ENCODE data around the gene SH3PXD2A. TPM values are rescaled to one million over a fixed set of nuclear protein-coding genes. Genes with fewer than 3 reads are reported as not detected.

Gene SH3PXD2A, protein sequence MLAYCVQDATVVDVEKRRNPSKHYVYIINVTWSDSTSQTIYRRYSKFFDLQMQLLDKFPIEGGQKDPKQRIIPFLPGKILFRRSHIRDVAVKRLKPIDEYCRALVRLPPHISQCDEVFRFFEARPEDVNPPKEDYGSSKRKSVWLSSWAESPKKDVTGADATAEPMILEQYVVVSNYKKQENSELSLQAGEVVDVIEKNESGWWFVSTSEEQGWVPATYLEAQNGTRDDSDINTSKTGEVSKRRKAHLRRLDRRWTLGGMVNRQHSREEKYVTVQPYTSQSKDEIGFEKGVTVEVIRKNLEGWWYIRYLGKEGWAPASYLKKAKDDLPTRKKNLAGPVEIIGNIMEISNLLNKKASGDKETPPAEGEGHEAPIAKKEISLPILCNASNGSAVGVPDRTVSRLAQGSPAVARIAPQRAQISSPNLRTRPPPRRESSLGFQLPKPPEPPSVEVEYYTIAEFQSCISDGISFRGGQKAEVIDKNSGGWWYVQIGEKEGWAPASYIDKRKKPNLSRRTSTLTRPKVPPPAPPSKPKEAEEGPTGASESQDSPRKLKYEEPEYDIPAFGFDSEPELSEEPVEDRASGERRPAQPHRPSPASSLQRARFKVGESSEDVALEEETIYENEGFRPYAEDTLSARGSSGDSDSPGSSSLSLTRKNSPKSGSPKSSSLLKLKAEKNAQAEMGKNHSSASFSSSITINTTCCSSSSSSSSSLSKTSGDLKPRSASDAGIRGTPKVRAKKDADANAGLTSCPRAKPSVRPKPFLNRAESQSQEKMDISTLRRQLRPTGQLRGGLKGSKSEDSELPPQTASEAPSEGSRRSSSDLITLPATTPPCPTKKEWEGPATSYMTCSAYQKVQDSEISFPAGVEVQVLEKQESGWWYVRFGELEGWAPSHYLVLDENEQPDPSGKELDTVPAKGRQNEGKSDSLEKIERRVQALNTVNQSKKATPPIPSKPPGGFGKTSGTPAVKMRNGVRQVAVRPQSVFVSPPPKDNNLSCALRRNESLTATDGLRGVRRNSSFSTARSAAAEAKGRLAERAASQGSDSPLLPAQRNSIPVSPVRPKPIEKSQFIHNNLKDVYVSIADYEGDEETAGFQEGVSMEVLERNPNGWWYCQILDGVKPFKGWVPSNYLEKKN
- 10 to 100 TPM in 1 of 6 donors, 1 to 10 TPM in 5; 3.9 to 16.4 (median 6.7) TPM for total RNA-seq
- 10 to 100 TPM in 1 of 2 donors, 1 to 10 TPM in 1; 8.1 to 10.6 TPM for polyA plus RNA-seq

DNA sequence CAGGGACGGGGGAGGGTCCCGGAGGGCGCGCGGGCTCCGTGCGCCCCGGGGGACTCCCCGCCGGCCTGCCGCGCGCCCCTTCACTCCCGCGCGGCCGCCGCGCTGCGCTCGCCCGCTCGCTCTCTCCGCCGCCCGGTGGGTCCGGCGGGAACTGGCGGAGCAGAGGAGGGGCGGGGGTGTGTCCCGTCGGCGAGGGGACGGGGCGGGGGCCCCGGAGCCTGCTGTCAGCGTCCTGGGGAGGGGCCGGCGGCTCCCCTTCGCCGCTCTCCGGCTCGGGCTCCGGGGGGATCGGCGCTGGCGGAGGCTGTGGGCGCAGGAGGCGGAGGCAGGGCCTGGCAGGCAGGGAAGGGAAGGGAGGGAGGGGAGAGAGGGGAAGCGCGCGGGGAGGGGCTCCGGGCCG, at the start of gene SH3PXD2A:
TSS of gene SH3PXD2A (minus strand) at position 153 of the 400 bp plus-strand sequence. CDS start 310 bp downstream, outside the sequence.
- DNase-seq = peak; percentile 26 to 83 (median 52)
- 2 to 3% methylated on average over 10 to 54 of the region's 54 CpGs for WGBS, 2 donors
- intact Hi-C loops (cut with DNase I) = no loop called here
- ATAC-seq = peak; percentile 30 to 71 (median 53)
- Histone ChIP-seq H3K4me3 (peak within 1 kb of the TSS; percentile 31 to 57 (median 50)), H3K4me1 (peaks cover 0 to 12% (median 0%) of the 10 kb centered on the region in 3 donors), H3K27ac (peak within 1 kb of the TSS; percentile 39 to 72 (median 60)), H3K36me3 (no peaks in the 10 kb centered on the region), H3K9me3 (no peaks in the 10 kb centered on the region), H3K27me3 (no peaks in the 10 kb centered on the region)
- no peak for FAIRE-seq
- TF ChIP-seq, protein P1, sequence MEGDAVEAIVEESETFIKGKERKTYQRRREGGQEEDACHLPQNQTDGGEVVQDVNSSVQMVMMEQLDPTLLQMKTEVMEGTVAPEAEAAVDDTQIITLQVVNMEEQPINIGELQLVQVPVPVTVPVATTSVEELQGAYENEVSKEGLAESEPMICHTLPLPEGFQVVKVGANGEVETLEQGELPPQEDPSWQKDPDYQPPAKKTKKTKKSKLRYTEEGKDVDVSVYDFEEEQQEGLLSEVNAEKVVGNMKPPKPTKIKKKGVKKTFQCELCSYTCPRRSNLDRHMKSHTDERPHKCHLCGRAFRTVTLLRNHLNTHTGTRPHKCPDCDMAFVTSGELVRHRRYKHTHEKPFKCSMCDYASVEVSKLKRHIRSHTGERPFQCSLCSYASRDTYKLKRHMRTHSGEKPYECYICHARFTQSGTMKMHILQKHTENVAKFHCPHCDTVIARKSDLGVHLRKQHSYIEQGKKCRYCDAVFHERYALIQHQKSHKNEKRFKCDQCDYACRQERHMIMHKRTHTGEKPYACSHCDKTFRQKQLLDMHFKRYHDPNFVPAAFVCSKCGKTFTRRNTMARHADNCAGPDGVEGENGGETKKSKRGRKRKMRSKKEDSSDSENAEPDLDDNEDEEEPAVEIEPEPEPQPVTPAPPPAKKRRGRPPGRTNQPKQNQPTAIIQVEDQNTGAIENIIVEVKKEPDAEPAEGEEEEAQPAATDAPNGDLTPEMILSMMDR (IDR thresholded peaks at IDR 0.05) = no peak

DNA sequence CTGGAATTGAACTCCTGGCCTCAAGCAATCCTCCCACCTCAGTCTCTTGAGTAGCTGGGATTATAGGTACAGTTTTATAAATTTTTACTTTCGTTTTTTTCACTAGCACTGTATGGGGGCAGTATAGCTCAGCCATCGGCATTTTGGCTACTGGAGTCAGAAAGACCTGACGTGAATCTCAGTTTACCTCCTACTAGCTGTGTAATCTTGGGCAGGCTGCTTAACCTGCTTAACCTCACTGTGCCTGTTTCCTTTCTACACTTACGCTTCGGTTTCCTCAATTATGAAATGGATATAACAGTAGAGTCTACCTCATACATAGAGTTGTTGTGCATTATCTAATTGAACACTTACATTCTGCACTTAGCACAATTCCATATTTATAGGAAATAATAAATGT, 45.9 kb upstream of the SH3PXD2A start:
- Histone ChIP-seq H3K4me3 (no peak overlapping the region), H3K4me1 (peaks cover under 1 to 4% (median 3%) of the 10 kb centered on the region in 3 donors), H3K27ac (no peak overlapping the region), H3K9me3 (no peaks in the 10 kb centered on the region), H3K36me3 (peaks cover 0 to 55% (median 13%) of the 10 kb centered on the region in 3 donors), H3K27me3 (no peaks in the 10 kb centered on the region)
- TF ChIP-seq, protein P1 (IDR thresholded peaks at IDR 0.05) = no peak
- 77 to 80% methylated on average over 5 of the region's 5 CpGs for WGBS, 2 donors
- intact Hi-C loops (cut with DNase I) = no loop called here
- no peak for FAIRE-seq
- DNase-seq = no peak
- no peak for ATAC-seq

DNA sequence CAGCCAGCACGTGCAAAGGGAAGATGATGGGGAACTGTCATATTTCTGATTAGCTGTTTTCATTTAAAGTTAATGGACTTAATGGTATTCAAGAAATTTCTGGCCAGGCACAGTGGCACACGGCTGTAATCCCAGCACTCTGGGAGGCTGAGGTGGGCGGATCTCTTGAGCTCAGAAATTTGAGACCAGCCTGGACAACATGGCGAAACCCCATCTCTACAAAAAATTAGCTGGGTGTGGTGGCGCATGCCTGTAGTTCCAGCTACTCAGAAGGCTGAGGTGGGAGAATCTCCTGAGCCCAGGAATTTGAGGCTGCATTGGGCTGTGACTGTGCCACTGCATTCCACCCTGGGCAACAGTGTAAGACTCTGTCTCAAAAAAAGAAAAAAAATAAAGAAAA, 43.9 kb upstream of the SH3PXD2A start:
- ATAC-seq (no peak), DNase-seq (no peak), FAIRE-seq (no peak)
- TF ChIP-seq, protein P1 (IDR thresholded peaks at IDR 0.05) = no peak
- peaks cover 0 to 49% (median 10%) of the 10 kb centered on the region in 3 donors for H3K36me3 ChIP-seq
- intact Hi-C loops (cut with DNase I) = no loop called here
- no peak overlapping the region for H3K4me3 ChIP-seq
- no peak overlapping the region for H3K27ac ChIP-seq
- H3K9me3 ChIP-seq = no peaks in the 10 kb centered on the region
- H3K27me3 ChIP-seq = no peaks in the 10 kb centered on the region
- H3K4me1 ChIP-seq = peaks cover 18 to 21% (median 20%) of the 10 kb centered on the region in 3 donors
- WGBS, 2 donors = 91 to 93% methylated on average over 5 of the region's 5 CpGs

DNA sequence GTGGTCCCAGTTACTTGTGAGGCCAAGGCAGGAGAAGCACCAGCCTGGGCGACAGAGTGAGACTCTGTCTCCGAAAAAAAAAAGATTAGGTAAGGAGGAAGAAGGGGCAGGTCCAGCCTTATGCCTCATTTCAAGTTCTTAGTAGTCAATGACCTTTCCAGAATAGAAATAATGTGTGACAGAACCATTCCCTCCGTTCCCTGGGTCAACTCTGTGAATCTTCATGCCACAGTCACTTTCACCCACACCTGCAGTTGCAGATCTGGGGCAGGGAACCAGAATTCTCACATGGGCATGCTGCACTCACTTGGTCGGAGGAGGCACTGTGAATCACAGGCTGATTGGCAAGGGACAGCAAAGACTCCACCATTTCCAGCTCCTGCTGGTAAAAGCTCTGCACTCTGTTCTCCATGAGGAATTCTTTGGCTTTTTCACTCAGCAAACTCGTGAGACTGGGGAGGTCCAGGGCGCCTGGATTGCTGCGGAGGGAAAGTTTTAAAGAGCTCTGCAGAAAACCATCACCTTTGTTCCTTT, 41.9 kb upstream of the SH3PXD2A start:
- Histone ChIP-seq H3K27ac (peak overlapping the region in 1 of 4 donors; percentile 74), H3K4me1 (peaks cover 23 to 31% (median 25%) of the 10 kb centered on the region in 3 donors), H3K27me3 (no peaks in the 10 kb centered on the region), H3K4me3 (no peak overlapping the region), H3K36me3 (peaks cover 0 to 33% (median 6%) of the 10 kb centered on the region in 3 donors), H3K9me3 (no peaks in the 10 kb centered on the region)
- WGBS, 2 donors = 83 to 87% methylated on average over 7 of the region's 7 CpGs
- ATAC-seq (no peak), FAIRE-seq (no peak), DNase-seq (no peak)
- intact Hi-C loops (cut with DNase I) = no loop called here
- TF ChIP-seq, protein P1 (IDR thresholded peaks at IDR 0.05) = no peak

Measured in pancreas (tissue), 10 donors.